HepG2 (cell line): ENCODE measurements around the gene ARMH3.

Experiments used
- ATF1 ChIP-seq: IDR thresholded peaks from 2 replicates; pipeline ENCODE4 v1.6.1; 2016; ENCODE audit warnings: mild to moderate bottlenecking, control low read depth
- ELF3 ChIP-seq: IDR thresholded peaks from 2 replicates; pipeline ENCODE4 v1.6.1; 2016; ENCODE audit warnings: missing genetic modification reagents, missing compliant biosample characterization
- EZH2 ChIP-seq: conservative IDR thresholded peaks from 2 replicates; pipeline ENCODE4 v1.6.1; 2012; ENCODE audit warnings: mild to moderate bottlenecking, low read depth, low read length, moderate library complexity
- KDM5A ChIP-seq: fragments of 200-600 bp; sonication (generic); IDR thresholded peaks from 2 replicates; pipeline ENCODE4 v1.7.0; 2018; ENCODE audit warnings: antibody characterized with exemption, mild to moderate bottlenecking, low read length, borderline replicate concordance
- MLLT10 ChIP-seq: sonication (generic); formaldehyde crosslinking; IDR thresholded peaks from 2 replicates; pipeline ENCODE4 v1.4.0; 2020; ENCODE audit warnings: missing genetic modification reagents
- MYC ChIP-seq: sonication (generic); formaldehyde crosslinking; IDR thresholded peaks from 2 replicates; pipeline ENCODE4 v1.9.0; 2021; ENCODE audit warnings: missing genetic modification reagents, borderline replicate concordance
- POLR2AphosphoS5 ChIP-seq: IDR thresholded peaks from 2 replicates; pipeline ENCODE4 v1.6.1; 2012; ENCODE audit warnings: low read depth, low read length
- ZNF768 ChIP-seq: sonication (generic); formaldehyde crosslinking; IDR thresholded peaks from 2 replicates; pipeline ENCODE4 v1.4.0; 2020; ENCODE audit warnings: missing genetic modification reagents
- TF ChIP-seq, protein P1 (sequence below): sonication (generic); formaldehyde crosslinking; IDR thresholded peaks from 2 replicates; pipeline ENCODE4 v1.4.0; 2020; ENCODE audit warnings: mild to moderate bottlenecking, missing genetic modification reagents
- TF ChIP-seq, protein P2 (sequence below): sonication (generic); formaldehyde crosslinking; IDR thresholded peaks from 2 replicates; pipeline ENCODE4 v1.5.0; 2020; ENCODE audit warnings: mild to moderate bottlenecking, missing genetic modification reagents, moderate library complexity
- TF ChIP-seq, protein P3 (sequence below): sonication (generic); formaldehyde crosslinking; IDR thresholded peaks from 2 replicates; pipeline ENCODE4 v1.4.0; 2020; ENCODE audit warnings: missing genetic modification reagents

DNA sequence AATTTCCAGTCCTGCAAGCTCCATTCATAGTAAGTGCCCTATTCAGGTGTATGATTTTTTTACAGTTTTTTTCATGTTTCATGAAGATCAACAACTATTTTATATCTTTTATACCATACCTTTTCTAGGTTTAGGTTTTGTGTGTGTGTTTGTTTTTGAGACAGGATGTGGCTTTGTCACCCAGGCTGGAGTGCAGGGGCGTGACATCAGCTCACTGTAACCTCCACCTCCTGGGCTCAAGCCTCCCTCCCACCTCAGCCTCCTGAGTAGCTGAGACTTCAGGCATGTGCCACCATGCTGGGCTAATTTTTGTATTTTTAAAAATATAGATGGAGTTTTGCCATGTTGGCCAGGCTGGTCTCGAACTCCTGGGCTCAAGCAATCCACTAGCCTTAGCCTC lies 35.0 kb downstream of the ARMH3 start:
- TF ChIP-seq, protein P1, sequence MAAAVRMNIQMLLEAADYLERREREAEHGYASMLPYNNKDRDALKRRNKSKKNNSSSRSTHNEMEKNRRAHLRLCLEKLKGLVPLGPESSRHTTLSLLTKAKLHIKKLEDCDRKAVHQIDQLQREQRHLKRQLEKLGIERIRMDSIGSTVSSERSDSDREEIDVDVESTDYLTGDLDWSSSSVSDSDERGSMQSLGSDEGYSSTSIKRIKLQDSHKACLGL (CRISPR knock-in tag), result no peak
- no peak for TF ChIP-seq POLR2AphosphoS5
- no peak for TF ChIP-seq ATF1 (CRISPR knock-in tag)
- TF ChIP-seq ZNF768, result no peak
- no peak for TF ChIP-seq MLLT10 (CRISPR knock-in tag)
- TF ChIP-seq KDM5A, result no peak
- TF ChIP-seq, protein P2, sequence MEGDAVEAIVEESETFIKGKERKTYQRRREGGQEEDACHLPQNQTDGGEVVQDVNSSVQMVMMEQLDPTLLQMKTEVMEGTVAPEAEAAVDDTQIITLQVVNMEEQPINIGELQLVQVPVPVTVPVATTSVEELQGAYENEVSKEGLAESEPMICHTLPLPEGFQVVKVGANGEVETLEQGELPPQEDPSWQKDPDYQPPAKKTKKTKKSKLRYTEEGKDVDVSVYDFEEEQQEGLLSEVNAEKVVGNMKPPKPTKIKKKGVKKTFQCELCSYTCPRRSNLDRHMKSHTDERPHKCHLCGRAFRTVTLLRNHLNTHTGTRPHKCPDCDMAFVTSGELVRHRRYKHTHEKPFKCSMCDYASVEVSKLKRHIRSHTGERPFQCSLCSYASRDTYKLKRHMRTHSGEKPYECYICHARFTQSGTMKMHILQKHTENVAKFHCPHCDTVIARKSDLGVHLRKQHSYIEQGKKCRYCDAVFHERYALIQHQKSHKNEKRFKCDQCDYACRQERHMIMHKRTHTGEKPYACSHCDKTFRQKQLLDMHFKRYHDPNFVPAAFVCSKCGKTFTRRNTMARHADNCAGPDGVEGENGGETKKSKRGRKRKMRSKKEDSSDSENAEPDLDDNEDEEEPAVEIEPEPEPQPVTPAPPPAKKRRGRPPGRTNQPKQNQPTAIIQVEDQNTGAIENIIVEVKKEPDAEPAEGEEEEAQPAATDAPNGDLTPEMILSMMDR (CRISPR knock-in tag), result no peak
- no peak for TF ChIP-seq EZH2
- TF ChIP-seq, protein P3, sequence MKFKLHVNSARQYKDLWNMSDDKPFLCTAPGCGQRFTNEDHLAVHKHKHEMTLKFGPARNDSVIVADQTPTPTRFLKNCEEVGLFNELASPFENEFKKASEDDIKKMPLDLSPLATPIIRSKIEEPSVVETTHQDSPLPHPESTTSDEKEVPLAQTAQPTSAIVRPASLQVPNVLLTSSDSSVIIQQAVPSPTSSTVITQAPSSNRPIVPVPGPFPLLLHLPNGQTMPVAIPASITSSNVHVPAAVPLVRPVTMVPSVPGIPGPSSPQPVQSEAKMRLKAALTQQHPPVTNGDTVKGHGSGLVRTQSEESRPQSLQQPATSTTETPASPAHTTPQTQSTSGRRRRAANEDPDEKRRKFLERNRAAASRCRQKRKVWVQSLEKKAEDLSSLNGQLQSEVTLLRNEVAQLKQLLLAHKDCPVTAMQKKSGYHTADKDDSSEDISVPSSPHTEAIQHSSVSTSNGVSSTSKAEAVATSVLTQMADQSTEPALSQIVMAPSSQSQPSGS (CRISPR knock-in tag), result no peak
- no peak for TF ChIP-seq ELF3 (CRISPR knock-in tag)
- TF ChIP-seq MYC (CRISPR knock-in tag), result no peak
